HL-60/S4 treated with retinoic acid at 250 ng/mL for 4 days and 3 days (cell line): ENCODE measurements around the gene BHLHE40.

Experiments used
- in situ Hi-C: fragments of 300-500 bp; cut with MboI; formaldehyde crosslinking; loops from 2 replicates; pipeline ENCODE4 v1.7.0; 2022; ENCODE audit warnings: low sequenced_read_pairs

Gene BHLHE40

DNA sequence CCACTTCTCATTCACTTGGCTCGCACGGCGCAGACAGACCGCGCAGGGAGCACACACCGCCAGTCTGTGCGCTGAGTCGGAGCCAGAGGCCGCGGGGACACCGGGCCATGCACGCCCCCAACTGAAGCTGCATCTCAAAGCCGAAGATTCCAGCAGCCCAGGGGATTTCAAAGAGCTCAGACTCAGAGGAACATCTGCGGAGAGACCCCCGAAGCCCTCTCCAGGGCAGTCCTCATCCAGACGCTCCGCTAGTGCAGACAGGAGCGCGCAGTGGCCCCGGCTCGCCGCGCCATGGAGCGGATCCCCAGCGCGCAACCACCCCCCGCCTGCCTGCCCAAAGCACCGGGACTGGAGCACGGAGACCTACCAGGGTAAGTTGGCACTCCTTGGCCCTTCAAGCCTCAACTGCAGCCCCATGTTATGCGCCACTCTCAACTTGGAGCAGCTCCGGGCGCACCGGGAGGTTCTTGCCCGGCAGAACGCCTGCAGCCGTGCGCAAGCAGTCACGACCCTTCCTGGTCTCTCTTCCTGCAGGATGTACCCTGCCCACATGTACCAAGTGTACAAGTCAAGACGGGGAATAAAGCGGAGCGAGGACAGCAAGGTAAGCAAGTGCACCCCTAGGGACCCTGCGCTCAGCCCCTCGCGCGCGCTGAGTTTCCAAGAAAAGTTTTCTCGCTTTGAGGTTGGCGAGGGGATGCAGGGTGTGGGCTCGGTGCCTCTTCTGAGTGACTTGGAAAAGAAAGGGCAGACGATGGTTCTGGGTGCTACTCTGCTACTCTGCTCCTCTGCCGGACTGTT is at the start of gene BHLHE40:
TSS of gene BHLHE40 (plus strand) at position 10 of the 801 bp plus-strand sequence. CDS start at position 292, 282 bp downstream.
- in situ Hi-C loops: loop anchor here (10.0 kb wide), 1 partner anchor 265 kb away; no protein-coding TSS in a partner anchor

DNA sequence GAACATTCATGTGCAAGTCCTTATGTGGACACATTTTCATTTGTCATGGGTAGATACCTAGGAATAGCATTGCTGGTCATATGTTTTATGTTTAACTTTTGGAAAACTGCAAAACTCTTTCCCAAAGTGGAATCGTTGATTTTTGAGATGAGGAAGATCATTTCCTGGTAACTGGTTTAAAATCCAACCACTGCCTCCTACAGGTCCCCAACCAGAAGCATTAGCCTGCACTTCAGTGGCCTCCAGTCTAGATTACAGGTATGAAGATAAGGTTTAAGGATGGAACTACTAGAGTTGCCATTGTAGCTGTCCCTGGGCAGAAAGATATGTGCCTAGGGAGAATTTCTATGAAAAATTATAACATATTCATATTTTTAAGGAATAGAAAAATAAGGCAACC is 48.7 kb upstream of the BHLHE40 start:
- in situ Hi-C loops: no loop called here

DNA sequence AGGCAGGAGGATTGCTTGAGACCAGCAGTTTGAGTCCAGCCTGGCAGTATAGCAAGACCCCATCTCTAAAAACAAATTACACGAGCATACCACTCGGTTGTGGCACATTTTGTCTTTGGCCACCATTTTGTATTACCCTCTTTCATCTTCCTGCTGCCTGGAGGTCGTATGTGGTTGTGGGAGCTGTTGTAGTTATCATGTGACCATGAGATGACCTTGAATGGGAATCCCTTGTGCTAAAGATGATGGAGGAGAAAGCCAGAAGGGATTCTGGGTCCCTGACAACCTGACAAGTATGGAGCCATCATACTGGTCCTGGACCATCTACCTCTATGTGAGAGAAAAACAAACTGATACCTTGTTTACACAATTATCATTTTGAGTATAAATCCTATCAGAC is 45.2 kb upstream of the BHLHE40 start:
- in situ Hi-C loops: no loop called here

DNA sequence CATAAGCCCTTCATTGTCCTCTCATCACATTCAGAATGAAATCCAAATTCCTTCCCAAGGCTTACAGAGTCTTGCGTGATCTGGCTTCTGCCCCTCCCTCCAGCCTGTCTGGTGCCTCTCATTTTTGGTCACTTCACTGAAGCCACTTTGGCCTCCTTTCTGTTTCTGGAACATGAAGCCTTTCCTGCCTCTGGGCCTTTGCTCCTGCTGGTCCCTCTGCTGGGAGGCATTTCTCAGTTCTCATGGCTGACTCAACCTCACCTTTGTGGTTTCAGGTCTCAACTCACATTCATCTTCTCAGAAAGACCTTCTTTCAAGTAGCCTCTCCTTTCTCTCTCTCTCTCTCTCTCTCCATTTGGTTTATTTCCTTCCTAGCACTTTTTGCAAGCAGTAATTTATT is 43.9 kb upstream of the BHLHE40 start:
- in situ Hi-C loops: no loop called here

DNA sequence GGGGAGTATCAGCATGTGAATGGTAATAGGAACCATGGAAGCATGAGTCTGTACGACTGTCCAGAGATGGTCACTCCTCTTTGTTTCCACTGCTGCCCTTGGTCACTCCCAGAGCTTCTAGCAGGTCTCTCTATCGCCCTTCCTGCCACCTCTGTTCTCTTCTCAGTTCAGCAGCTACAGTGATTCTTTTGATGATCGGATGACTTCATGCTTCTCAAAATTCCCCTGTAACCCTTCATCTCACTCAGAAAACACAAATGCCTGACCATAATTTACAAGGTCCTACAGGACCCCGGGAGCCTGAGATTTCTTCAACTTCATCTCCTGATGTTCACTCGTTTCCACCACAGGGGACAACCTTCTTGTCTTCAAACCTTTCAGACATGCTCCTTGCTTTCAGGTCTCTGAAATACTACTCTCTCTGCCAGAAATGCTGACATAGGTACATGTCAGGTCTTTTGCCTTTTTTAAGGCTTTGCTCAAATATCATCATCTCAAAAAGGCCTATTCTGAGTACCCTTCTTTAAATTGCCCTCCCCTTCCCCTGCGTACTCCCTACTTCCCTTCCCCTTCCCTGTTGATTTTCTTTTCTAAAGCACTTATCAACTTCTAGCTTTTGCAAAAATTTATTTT is 42.1 kb upstream of the BHLHE40 start:
- in situ Hi-C loops: no loop called here

DNA sequence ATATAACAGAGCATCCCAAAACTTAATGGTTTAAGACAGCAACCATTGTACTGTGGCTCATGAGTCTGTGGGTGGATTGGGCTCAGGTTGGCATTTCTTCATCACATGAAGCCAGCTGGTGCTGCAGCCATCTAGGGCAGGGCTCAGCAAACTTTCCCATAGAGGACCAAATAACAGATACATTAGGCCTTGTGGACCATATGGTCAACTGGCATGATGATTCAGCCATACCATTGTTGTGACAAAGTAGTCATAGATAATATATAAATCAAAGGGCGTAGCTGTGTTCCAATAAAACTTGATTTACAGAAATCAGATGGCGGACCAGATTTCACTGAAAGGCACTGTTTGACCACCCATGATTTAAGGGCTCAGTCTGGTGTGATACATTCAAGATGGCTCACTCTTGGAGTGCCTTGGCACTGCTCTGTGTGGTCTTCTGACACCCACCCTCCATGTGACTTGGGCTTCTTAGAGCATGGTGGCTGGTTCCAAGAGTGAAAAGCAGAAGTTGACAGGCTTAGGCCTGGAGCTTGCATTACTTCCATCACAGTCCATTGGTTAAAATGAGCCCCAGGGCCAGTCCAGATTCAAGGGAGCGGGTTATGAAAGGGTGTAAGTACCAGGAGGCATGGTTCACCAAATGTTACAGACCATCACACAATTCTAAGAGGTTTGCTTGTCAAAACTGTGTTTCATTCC is 40.8 kb upstream of the BHLHE40 start:
- in situ Hi-C loops: no loop called here

DNA sequence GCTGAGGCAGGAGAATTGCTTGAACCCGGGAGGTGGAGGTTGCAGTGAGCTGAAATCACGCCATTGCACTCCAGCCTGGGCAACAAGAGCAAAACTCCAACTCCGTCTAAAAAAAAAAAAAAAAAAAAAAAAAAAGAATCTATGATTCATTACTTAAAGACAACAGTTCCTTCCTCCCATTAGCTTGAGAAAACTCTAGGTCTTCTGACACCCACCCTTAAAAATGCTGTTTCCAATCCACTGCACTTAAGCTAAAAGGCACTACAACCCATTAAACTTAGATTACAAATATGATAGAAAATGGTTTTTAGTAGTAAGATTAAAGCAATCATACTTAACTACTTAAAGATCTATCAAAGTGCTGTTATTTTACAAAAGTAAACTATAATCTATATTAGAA is 40.0 kb upstream of the BHLHE40 start:
- in situ Hi-C loops: no loop called here

DNA sequence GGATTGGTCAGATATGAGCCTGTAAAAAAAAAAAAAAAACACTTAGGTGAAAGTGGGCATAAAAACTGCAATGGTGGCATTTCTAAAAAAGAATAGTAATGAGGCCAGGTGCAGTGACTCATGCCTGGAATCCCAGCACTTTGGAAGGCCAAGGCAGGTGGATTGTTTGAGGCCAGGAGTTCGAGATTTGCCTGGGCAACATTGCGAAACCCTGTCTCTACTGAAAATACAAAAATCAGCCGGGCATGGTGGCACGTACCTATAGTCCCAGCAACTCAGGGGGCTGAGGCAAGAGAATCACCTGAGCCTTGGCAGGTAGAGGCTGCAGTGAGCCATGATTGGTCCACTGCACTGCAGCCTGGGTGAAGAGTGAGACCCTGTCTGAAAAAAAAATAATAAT is 38.3 kb upstream of the BHLHE40 start:
- in situ Hi-C loops: no loop called here

DNA sequence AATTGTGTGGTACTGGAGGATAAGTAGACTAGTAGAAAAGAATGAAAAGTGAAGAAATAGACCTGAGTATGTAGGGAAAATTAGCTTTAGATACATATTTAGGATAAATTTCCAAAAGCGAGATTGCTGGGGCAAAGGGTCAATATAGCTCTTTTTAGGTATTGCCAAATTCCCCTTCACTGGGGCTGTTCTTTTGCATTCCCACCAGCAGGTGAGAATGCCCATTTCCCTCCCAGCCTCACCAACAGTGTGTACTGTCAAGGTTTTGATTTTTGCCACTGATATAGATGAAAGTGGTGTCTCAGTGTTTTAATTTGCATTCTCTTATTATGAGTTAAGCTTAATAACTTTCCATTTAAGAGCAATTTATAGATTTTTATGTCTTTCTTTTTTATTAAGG is 35.7 kb upstream of the BHLHE40 start:
- in situ Hi-C loops: no loop called here

DNA sequence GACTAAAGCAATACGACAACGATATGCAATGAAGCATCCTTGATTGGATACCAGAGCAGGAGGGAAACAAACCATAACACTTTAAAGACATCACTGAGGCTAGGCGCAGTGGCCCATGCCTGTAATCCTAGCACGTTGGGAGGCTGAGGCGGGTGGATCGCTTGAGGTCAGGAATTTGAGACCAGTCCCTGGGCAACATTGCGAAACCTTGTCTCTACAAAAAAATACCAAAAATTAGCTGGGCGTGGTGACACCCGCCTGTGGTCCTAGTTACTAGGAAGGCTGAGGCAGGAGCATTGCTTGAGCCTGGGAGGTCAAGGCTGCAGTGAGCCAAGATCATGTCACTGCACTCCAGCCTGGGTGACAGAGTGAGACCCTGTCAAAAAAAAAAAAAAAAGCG is 33.9 kb upstream of the BHLHE40 start:
- in situ Hi-C loops: no loop called here

DNA sequence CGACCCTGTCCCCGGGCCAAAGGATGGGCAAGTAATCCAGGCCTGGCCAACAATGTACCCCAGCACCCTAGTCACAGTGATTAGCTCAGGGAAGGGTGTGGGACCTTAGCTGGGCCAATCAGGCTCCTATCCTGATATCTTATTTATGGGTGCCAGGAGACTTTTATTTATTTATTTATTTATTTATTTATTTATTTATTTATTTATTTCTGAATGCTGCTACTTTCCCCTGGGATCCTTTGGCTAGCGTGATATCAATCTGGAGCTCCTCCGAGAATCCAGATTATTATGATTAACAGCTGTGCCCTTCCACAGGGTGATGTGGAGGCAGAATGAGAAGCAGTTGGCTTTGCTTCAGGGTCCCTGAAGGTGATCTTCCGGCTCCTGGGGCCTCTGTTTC is 32.2 kb upstream of the BHLHE40 start:
- in situ Hi-C loops: no loop called here

DNA sequence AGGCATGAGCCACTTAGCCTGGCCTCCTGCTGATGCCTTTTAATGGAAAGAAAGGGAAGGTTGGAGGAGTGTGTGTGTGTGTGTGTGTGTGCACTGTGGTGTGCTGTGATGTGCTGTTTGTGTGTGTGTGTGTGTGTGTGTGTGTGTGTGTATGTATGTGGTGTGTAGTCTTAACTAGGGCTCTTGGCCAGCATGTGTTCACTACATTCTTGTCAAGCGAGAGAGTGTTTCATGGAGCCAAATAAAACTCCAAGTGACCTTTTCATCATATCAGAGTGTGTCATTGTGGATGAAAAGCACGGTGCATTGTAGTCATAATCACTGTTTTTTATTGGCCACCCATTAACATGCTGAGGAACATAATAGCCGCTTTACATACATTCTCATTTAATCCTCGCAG is 30.8 kb upstream of the BHLHE40 start:
- in situ Hi-C loops: no loop called here

DNA sequence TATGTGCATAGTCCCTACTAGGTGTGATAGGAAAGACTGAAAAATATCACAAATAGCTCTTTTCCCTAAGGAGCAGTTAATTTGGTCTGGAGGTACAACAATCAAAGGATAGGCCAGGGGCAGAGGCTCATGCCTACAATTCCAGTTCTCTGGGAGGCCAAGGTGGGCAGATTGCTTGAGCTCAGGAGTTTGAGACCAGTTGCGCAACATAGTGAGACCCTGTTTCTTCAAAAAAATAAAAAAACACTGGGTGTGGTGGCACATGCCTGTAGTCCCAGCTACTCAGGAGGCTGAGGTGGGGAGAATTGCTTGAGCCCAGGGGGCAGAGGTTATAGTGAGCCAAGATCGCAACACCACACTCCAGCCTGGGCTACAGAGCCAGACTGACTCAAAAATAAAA is 30.2 kb upstream of the BHLHE40 start:
- in situ Hi-C loops: no loop called here

DNA sequence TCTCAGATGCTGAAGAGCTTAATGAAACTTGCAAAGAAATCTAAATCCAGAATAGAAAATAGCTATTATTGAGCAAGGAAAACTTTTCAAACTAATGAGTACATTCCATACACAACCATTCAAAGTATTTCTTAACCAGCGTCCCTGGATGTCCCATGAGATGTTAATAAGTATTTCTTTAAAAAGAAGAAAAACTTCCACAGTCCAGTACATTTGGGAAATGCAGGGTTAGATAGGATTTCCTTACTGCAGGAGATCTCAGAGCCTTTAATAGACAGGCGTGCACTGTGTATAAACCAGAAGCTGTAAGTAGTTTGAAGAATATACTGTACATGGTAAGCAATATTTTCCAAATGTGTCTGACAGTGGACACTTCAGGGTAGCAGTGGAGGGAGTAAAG is 29.6 kb upstream of the BHLHE40 start:
- in situ Hi-C loops: no loop called here

DNA sequence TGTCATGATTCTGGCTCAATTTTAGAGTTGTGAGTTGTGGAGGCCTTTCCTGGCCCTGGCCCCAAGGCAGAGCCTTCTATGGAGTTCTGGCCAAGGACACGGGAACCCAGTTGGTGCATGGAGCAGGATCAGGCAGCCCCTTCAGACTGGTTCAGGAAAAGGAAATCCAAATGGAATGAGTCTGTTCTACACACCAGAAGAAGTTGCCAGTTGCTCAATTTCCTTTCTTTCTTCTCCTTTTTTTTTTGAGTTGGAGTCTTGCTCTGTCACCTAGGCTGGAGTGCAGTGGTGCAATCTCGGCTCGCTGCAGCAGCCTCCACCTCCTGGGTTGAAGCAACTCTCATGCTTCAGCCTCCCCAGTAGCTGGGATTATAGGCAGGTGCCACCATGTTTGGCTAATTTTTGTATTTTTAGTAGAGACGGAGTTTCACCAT is 28.9 kb upstream of the BHLHE40 start:
- in situ Hi-C loops: no loop called here

DNA sequence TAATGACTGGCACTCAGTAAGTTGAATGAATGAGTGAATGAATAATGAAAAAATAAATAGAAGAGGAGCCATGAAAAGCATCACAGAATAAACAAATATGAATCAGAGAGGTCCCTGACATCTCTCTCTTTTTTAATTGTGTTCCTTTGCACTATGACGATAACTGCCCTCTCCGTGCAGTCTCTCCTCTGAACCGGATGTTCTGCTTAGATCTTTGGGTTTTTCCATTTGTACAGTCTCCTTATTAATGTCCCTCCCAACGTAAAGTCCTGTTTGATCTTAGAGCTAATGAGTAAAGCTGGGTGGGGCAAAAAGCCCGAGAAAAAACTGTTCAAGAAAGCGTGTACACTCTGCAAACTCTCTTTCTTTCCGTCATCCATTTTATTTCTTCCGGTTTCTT is 28.3 kb upstream of the BHLHE40 start:
- in situ Hi-C loops: no loop called here

DNA sequence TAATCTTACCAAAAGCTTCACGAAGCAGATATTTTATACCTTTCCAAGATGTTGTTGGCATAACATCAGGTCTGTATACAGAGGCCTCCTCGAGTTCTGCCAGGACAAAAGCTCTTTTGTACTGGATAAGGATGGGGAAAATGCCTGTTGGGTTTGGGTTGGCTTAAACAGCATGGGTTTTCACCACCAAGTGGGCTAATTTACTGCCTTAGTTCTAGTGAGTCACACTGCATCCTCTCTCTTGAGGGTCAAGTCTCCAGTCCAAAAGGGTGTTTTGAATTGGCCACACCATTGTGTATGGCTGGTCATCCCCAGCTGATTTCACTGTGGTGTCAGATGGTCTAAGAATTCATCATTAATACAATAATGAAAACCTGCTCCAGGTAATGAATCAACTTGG is 26.1 kb upstream of the BHLHE40 start:
- in situ Hi-C loops: no loop called here

DNA sequence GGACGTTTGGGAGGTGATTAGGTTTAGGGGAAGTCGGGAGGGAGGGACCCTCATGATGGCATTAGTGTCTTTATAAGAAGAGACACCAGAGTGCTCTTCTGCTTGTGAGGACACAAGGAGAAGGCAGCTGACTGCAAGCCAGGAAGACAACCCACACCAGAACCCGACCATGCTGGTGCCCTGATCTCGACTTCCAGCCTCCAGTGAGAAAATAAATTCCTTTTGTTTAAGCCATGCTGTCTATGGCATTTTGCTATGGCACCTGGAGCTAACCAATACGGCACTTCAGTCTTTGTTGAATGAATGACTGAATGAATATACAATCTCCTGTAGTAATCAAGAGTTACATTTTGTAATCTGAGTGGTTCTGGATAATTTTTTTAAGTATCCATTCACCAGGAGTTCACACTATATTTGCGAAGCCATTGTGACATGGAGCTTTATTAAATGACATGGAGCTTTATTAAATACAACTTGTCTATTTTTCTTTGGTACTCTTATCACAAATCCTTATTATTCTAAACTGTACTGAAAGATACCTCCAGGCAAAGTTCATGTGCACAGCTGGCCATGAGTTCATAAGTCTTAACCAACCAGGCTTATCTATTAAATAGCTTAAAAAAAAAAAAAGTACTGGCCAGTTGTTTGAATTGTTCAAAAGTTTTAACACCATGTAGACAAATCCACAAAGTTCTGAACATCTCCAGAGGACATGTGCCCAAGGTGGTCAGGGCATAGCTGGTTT is 24.8 kb upstream of the BHLHE40 start:
- in situ Hi-C loops: no loop called here

DNA sequence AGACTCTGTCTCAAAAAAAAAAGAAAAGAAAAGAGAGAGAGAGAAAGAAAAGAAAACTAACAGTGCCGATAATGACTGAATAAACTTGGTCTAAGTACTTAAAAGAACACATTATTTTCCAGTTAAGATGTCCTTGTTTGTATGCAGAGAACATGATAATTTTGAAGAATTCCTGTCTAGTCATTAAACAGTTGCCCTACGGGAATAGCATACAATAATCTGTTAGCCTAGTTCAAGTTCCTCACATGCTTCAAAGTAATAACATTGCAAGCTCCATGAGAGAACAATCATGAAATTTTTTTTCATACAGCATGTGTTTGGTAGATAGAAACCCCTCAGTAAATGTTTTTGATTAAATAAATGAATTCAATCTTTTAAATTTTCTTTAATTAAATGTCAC is 23.1 kb upstream of the BHLHE40 start:
- in situ Hi-C loops: no loop called here

DNA sequence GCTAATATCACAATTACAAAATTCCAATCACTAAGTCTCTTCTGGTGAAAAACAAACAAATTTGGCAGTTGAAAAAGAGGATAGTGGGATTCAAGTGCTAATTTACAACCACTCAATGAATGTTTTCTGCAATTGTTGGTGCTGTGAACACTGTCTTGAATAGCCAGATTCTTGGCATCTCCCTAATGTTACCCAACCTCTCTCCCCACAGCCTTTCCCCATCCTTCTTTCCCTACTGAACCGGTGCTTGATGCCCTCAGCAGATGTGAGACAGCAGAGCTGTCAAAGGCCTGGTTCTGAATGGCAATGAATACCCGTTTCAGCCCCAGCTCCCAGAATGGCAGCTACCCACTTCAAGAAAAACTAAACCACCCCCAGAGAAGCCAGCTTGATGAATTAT is 22.5 kb upstream of the BHLHE40 start:
- in situ Hi-C loops: no loop called here

DNA sequence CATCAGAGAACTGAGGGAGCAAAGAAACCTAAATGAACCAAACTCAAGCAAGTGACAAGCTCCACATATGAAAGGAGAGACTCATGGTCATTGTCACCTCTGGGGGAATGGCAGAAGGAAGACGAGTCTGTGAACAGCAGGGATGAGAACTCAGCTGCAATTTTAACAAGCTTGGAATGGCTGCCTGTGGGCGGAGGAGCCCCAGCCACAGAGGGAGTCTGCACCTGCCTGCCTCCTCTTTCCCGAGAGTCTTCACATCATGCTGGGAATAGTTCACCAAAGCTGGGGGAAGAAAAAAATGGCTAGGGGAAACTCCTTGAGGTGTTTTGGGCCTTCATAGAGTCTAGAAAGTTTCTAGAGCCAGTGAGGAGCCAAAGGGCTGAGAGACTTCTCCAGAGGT is 21.3 kb upstream of the BHLHE40 start:
- in situ Hi-C loops: no loop called here
